A549 (cell line): ENCODE data around the gene FAM163A. TPM values are rescaled to one million over a fixed set of nuclear protein-coding genes. Genes with fewer than 3 reads are reported as not detected.

Experiments used
- ATAC-seq, 2 experiments: fragments of 200-7000 bp in 1 of 2; fragments of >200 bp in 1 of 2; cut with Nextera tagmentation in 1 of 2; cut with Tn5 transposase in 1 of 2; 3 replicates each; pipeline versions ENCODE4 v1.8.0 to v1.9.1; 2018 to 2020; ENCODE audit warnings: mild to moderate bottlenecking in 1 of 2, moderate library complexity in 1 of 2
- CTCF ChIA-PET: fragments of 300-600 bp; sonication (Branson Sonifier 250); formaldehyde crosslinking; extraction: SDS; loops from one replicate; lab custom pipeline; 2021; ENCODE audit warnings: antibody characterized with exemption, inconsistent platforms; lab: Yijun Ruan, JAX
- POLR2A ChIA-PET: fragments of 350-600 bp; formaldehyde crosslinking; extraction: SDS; loops from one replicate; lab custom pipeline; 2021; ENCODE audit warnings: antibody characterized with exemption, inconsistent platforms; lab: Yijun Ruan, JAX
- DNase-seq, 2 experiments: peaks; one replicate each; pipeline versions ENCODE4 v3.0.0 to v3.0.0-alpha.2; 2011 to 2016; ENCODE audit warnings: low read depth in 1 of 2, low spot score in 1 of 2
- FAIRE-seq: peaks from 2 replicates; lab custom pipeline; 2011; peaks lifted over from hg19 to GRCh38; lab: Jason Lieb, UNC
- H3K27ac ChIP-seq, 2 experiments: fragments of >200 bp; sonication (Bioruptor Twin); formaldehyde crosslinking; 3 replicates each; pipeline ENCODE4 v1.5.1; 2016 to 2017
- H3K4me1 ChIP-seq: fragments of >200 bp; sonication (Bioruptor Twin); formaldehyde crosslinking; 3 replicates; pipeline ENCODE4 v1.6.1; 2016
- H3K4me2 ChIP-seq: fragments of >200 bp; sonication (Bioruptor Twin); formaldehyde crosslinking; 3 replicates; pipeline ENCODE4 v1.6.1; 2016
- H3K4me3 ChIP-seq: fragments of >200 bp; sonication (Bioruptor Twin); formaldehyde crosslinking; 3 replicates; pipeline ENCODE4 v1.5.1; 2016
- H3K9me3 ChIP-seq: fragments of >200 bp; sonication (Bioruptor Twin); formaldehyde crosslinking; 3 replicates; pipeline ENCODE4 v1.6.1; 2016
- ATOH8 ChIP-seq: fragments of 250-450 bp; sonication (Bioruptor Pico); IDR thresholded peaks from 2 replicates; pipeline ENCODE4 v1.5.0; 2020; ENCODE audit warnings: low read depth, mild to moderate bottlenecking, moderate library complexity
- CBX2 ChIP-seq: fragments of 200-600 bp; sonication (generic); IDR thresholded peaks from 2 replicates; pipeline ENCODE4 v1.6.1; 2016; ENCODE audit warnings: low read depth, mild to moderate bottlenecking, borderline replicate concordance
- CHD2 ChIP-seq: fragments of 150-350 bp; IDR thresholded peaks from 2 replicates; pipeline ENCODE4 v1.6.1; 2014; ENCODE audit warnings: low read length; ENCODE audit not compliant: partially characterized antibody
- CHD4 ChIP-seq: fragments of 200-600 bp; sonication (generic); IDR thresholded peaks from 2 replicates; pipeline ENCODE4 v1.6.1; 2016; ENCODE audit warnings: antibody characterized with exemption, mild to moderate bottlenecking, borderline replicate concordance
- FOSL2 ChIP-seq, 2 experiments: fragments of 450-650 bp in 1 of 2; fragments of >200 bp in 1 of 2; sonication (Bioruptor Twin) in 1 of 2; formaldehyde crosslinking; IDR thresholded peaks; 2 replicates each; pipeline versions ENCODE4 v1.5.0 to v1.6.1; 2016 to 2020; ENCODE audit warnings: mild to moderate bottlenecking in 1 of 2, moderate library complexity in 1 of 2
- FOXS1 ChIP-seq: fragments of 250-450 bp; sonication (Bioruptor Pico); IDR thresholded peaks from 2 replicates; pipeline ENCODE4 v1.5.0; 2020; ENCODE audit warnings: mild to moderate bottlenecking, moderate library complexity
- GATA3 ChIP-seq: IDR thresholded peaks from 2 replicates; pipeline ENCODE4 v1.6.1; 2012; ENCODE audit warnings: borderline replicate concordance
- HDAC2 ChIP-seq: fragments of 200-600 bp; sonication (generic); IDR thresholded peaks from 2 replicates; pipeline ENCODE4 v1.6.1; 2016
- HES2 ChIP-seq: fragments of >200 bp; sonication (Bioruptor Twin); formaldehyde crosslinking; IDR thresholded peaks from 2 replicates; pipeline ENCODE4 v1.6.1; 2016
- HOXB13 ChIP-seq: fragments of 250-450 bp; sonication (Bioruptor Pico); IDR thresholded peaks from 2 replicates; pipeline ENCODE4 v1.5.0; 2020; ENCODE audit warnings: low read depth, mild to moderate bottlenecking, moderate library complexity
- KDM5A ChIP-seq: fragments of 200-600 bp; sonication (generic); IDR thresholded peaks from 2 replicates; pipeline ENCODE4 v1.6.1; 2016; ENCODE audit warnings: antibody characterized with exemption, mild to moderate bottlenecking
- MYC ChIP-seq: IDR thresholded peaks from 2 replicates; pipeline ENCODE4 v1.6.1; 2012; ENCODE audit warnings: mild to moderate bottlenecking, inconsistent platforms, low read length, improper control_type of control experiment, borderline replicate concordance
- PHF8 ChIP-seq: fragments of 200-600 bp; sonication (generic); IDR thresholded peaks from 2 replicates; pipeline ENCODE4 v1.6.1; 2016; ENCODE audit warnings: low read depth, mild to moderate bottlenecking, antibody characterized with exemption, moderate library complexity, borderline replicate concordance
- POLR2AphosphoS2 ChIP-seq: conservative IDR thresholded peaks from 2 replicates; pipeline ENCODE4 v1.6.1; 2012; ENCODE audit warnings: low read length, improper control_type of control experiment, inconsistent platforms
- RAD21 ChIP-seq, 2 experiments: fragments of >200 bp in 1 of 2; sonication (Bioruptor Twin) in 1 of 2; formaldehyde crosslinking in 1 of 2; IDR thresholded peaks in 1 of 2; conservative IDR thresholded peaks in 1 of 2; 2 replicates in 1 of 2; 3 replicates in 1 of 2; pipeline ENCODE4 v1.6.1; 2012 to 2018; ENCODE audit warnings: inconsistent platforms in 1 of 2
- RCOR1 ChIP-seq: fragments of 150-350 bp; IDR thresholded peaks from 2 replicates; pipeline ENCODE4 v1.6.1; 2014; ENCODE audit warnings: antibody characterized with exemption, low read length, low read depth
- RFX5 ChIP-seq: fragments of 450-650 bp; IDR thresholded peaks from 2 replicates; pipeline ENCODE4 v1.7.1; 2014; ENCODE audit warnings: antibody characterized with exemption, mild to moderate bottlenecking, moderate library complexity
- SREBF2 ChIP-seq: fragments of 450-650 bp; IDR thresholded peaks from 2 replicates; pipeline ENCODE4 v1.6.1; 2014; ENCODE audit warnings: mild to moderate bottlenecking, moderate library complexity
- TFCP2L1 ChIP-seq: fragments of 250-450 bp; sonication (Bioruptor Pico); IDR thresholded peaks from 2 replicates; pipeline ENCODE4 v1.5.0; 2021; ENCODE audit warnings: mild to moderate bottlenecking
- USF2 ChIP-seq: fragments of 450-650 bp; IDR thresholded peaks from 2 replicates; pipeline ENCODE4 v1.6.1; 2014; ENCODE audit warnings: antibody characterized with exemption
- WGBS: methylation state at CpG from one replicate; pipeline ENCODE4 v1.1.6; 2017; ENCODE audit errors: missing lambda C conversion rate; 5-methylcytosine and 5-hydroxymethylcytosine counted together
- polyA plus RNA-seq, 4 experiments: library from polyadenylated mRNA; depleted of rRNA in 3 of 4; stranded (reverse); fragments of >200 nt; fragmentation: RNase III in 1 of 4; extraction: RNeasy Plus Mini Kit Qiagen cat#74134 plus additional on column Dnase treatment in 1 of 4; gene quantifications; 2 replicates in 3 of 4; 3 replicates in 1 of 4; pipeline ENCODE4 v1.2.3, GENCODE V29; 2011 to 2017
- TF ChIP-seq, protein P1 (sequence below): IDR thresholded peaks from 2 replicates; pipeline ENCODE4 v1.6.1; 2012
- TF ChIP-seq, protein P2 (sequence below): fragments of 250-450 bp; sonication (Bioruptor Pico); IDR thresholded peaks from 2 replicates; pipeline ENCODE4 v1.5.0; 2021; ENCODE audit warnings: mild to moderate bottlenecking, moderate library complexity, borderline replicate concordance

The FAM163A gene
- polyA plus RNA-seq, 2 of the 4 experiments (the other 2 are of a cell fraction), result not detected

GRCh38 chr1:179817056-179817455 lies 74.0 kb downstream of the FAM163A start (continued):
- TF ChIP-seq RAD21 (conservative IDR thresholded peaks at IDR 0.05 in 1 of 2, IDR thresholded peaks at IDR 0.05 in 1 of 2), result no peak
- TF ChIP-seq, protein P1, sequence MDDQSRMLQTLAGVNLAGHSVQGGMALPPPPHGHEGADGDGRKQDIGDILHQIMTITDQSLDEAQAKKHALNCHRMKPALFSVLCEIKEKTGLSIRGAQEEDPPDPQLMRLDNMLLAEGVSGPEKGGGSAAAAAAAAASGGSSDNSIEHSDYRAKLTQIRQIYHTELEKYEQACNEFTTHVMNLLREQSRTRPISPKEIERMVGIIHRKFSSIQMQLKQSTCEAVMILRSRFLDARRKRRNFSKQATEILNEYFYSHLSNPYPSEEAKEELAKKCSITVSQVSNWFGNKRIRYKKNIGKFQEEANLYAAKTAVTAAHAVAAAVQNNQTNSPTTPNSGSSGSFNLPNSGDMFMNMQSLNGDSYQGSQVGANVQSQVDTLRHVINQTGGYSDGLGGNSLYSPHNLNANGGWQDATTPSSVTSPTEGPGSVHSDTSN, result no peak
- no peak for TF ChIP-seq TFCP2L1
- no peak for TF ChIP-seq PHF8

DNA sequence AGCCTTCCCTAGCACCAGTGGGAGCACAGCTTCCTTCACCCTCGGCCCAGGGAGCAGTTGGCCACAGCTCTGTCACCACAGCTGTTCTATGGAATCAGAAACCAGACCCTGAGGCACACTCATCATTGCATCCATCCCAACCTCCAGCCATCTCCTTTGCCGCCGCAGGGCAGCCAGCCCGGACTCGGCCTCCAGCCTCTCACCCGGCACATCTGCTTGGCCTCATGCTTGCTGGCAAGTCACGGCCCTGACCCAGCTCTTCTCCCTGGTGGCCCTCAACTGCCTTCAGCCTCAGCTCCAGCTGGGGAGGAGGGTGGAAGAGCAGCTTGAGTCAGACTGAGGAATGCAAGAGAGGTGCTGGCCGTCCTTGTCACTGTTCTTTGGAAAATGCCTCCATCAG lies 74.7 kb downstream of the FAM163A start:
- WGBS, result 69% methylated on average over 8 of the region's 8 CpGs
- no peak for FAIRE-seq
- no peak for DNase-seq
- ATAC-seq, result no peak
- H3K4me2 ChIP-seq, result no peak overlapping the region
- TF ChIP-seq KDM5A (no peak), USF2 (no peak)
- TF ChIP-seq, all 56 proteins: peak for 0
- H3K4me1 ChIP-seq, result 0 out of 3 replicates have a peak, but pooled peaks cover 3% of the 10 kb centered on the region
- no peak overlapping the region for H3K27ac ChIP-seq
- no peaks in the 10 kb centered on the region for H3K9me3 ChIP-seq
- CTCF ChIA-PET, result interaction anchor here (0.6 to 16.1 kb wide), 9 partner anchors 8 to 566 kb away, joined by 3 to 644 read pairs (median 5); no protein-coding TSS in a partner anchor
- POLR2A ChIA-PET, result no interaction called here
- H3K4me3 ChIP-seq, result no peak overlapping the region

DNA sequence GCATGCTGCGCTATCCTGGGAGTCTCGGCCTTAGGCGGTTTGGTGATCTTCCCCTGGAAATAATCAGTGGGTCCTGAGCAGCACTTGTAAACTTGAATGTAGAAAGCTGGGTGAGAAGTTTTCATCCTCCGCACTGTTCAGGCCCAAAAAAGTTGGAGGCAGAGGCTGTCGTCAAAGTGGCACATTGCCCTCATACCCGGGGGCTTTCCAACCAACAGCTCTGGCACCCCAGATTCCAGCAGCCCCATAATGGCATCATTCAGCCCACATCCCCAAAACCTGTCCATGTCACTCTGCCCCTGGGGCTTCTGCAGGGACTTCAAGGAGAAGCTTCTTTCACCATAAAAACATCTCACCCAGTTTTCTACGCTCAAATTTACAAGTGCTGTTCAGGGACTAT lies 75.2 kb downstream of the FAM163A start:
- no peaks in the 10 kb centered on the region for H3K9me3 ChIP-seq
- no peak overlapping the region for H3K4me2 ChIP-seq
- TF ChIP-seq CHD4 (no peak), RCOR1 (no peak)
- TF ChIP-seq, all 56 proteins: peak for 0
- no peak for FAIRE-seq
- 81% methylated on average over 7 of the region's 7 CpGs for WGBS
- ChIA-PET POLR2A (no interaction called here), CTCF (interaction anchor here (0.8 to 16.1 kb wide), 9 partner anchors 8 to 567 kb away, joined by 3 to 644 read pairs (median 4); no protein-coding TSS in a partner anchor)
- no peak for DNase-seq
- Histone ChIP-seq H3K4me3 (no peak overlapping the region), H3K27ac (no peak overlapping the region), H3K4me1 (0 out of 3 replicates have a peak, but pooled peaks cover 3% of the 10 kb centered on the region)
- ATAC-seq, result no peak

DNA sequence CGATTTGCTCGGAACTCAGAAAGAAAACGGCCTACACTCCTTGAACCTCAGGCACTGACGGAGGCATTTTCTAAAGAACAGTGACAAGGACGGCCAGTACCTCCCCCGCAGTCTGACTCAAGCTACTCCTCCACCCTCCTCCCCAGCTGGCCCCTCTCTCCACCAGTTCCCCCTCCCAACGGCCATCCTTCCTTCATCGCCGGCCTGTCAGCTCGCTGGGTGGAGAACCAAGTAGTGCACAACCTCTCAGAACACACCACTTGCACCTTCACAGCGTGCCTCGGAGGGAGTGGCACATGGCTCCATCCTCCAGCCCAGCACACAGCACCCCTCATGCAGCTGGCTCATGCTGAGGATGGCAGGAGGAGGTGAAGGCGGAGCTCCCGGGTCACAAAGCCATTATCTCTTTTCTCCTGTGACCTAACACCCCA lies 75.7 kb downstream of the FAM163A start:
- Histone ChIP-seq H3K27ac (no peak overlapping the region), H3K4me3 (no peak overlapping the region)

DNA sequence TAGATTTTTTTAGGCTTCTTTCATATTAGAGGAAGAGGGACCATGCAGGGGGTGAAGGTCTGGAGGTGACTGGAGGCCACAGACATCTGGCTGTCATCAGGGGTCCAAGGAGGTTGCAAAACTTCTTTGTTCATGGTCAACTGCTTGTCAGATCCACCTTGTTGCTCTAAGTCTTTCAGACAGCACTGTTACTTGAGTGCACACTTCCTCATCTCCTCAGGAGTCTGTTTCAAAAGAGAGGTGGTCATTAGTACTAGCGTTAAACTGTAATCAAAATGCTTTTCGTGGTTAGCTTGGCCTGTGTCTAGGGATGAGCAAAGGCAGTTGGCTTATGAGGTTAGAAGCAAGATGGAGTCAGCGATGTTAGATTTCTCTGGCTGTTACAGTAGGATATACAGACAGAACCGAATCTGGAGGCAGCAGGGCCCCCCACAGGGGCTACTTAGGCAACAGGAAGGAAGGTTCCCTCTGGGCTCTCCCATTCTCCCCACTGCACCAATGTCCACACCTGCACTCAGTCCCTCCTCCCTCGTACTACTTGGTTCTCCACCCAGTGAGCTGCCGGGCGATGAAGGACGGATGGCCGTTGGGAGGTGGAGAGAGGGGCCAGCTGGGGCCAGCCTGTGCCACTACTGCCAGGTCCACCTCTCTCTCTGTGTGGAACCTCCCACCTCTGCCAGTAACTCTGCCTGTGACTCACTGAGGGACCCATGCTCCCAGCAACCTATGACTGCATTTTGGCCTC lies 77.3 kb downstream of the FAM163A start:
- no peak for DNase-seq
- ATAC-seq, result no peak
- no peak for FAIRE-seq
- CTCF ChIA-PET, result interaction anchor here (1.9 to 16.1 kb wide), 6 partner anchors 6 to 359 kb away, joined by 4 to 644 read pairs (median 25); no protein-coding TSS in a partner anchor
- Histone ChIP-seq H3K27ac (no peak overlapping the region), H3K4me1 (0 out of 3 replicates have a peak, but pooled peaks cover 2% of the 10 kb centered on the region), H3K9me3 (no peaks in the 10 kb centered on the region), H3K4me2 (no peak overlapping the region), H3K4me3 (no peak overlapping the region)
- WGBS, result 67% methylated on average over 9 of the region's 9 CpGs
- POLR2A ChIA-PET, result no interaction called here
- no peak for TF ChIP-seq CHD2
- TF ChIP-seq POLR2AphosphoS2, result no peak
- TF ChIP-seq HES2, result no peak
- TF ChIP-seq, protein P2, sequence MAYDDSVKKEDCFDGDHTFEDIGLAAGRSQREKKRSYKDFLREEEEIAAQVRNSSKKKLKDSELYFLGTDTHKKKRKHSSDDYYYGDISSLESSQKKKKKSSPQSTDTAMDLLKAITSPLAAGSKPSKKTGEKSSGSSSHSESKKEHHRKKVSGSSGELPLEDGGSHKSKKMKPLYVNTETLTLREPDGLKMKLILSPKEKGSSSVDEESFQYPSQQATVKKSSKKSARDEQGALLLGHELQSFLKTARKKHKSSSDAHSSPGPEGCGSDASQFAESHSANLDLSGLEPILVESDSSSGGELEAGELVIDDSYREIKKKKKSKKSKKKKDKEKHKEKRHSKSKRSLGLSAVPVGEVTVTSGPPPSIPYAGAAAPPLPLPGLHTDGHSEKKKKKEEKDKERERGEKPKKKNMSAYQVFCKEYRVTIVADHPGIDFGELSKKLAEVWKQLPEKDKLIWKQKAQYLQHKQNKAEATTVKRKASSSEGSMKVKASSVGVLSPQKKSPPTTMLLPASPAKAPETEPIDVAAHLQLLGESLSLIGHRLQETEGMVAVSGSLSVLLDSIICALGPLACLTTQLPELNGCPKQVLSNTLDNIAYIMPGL (CRISPR knock-in tag), result no peak
- TF ChIP-seq SREBF2, result no peak
- TF ChIP-seq FOSL2 (IDR thresholded peaks at IDR 0.05), result no peak
- no peak for TF ChIP-seq FOSL2 (CRISPR knock-in tag; IDR thresholded peaks at IDR 0.05)
- TF ChIP-seq HOXB13 (CRISPR knock-in tag), result no peak
- TF ChIP-seq ATOH8 (CRISPR knock-in tag), result no peak
- TF ChIP-seq TFCP2L1, result no peak
- no peak for TF ChIP-seq CBX2
- no peak for TF ChIP-seq MYC
- no peak for TF ChIP-seq GATA3
- TF ChIP-seq FOXS1 (CRISPR knock-in tag), result no peak
- TF ChIP-seq HDAC2, result no peak

More for the DNA sequence above, 75.7 kb downstream of the FAM163A start:
- POLR2A ChIA-PET, result no interaction called here
- FAIRE-seq, result no peak
- H3K9me3 ChIP-seq, result no peaks in the 10 kb centered on the region
- 0 out of 3 replicates have a peak, but pooled peaks cover 3% of the 10 kb centered on the region for H3K4me1 ChIP-seq
- DNase-seq, result no peak
- CTCF ChIA-PET, result interaction anchor here (0.6 to 16.1 kb wide), 8 partner anchors 9 to 567 kb away, joined by 3 to 644 read pairs (median 4); no protein-coding TSS in a partner anchor
- no peak for ATAC-seq
- TF ChIP-seq RFX5, result no peak
- H3K4me2 ChIP-seq, result no peak overlapping the region
- 72% methylated on average over 13 of the region's 14 CpGs for WGBS
